Gastrocnemius medialis (tissue), 4 donors: Measurements from ENCODE around the gene TRIM15.

Experiments
- POLR2A ChIP-seq, 2 donors: fragments of 450-650 bp; IDR thresholded peaks; one replicate each; pipeline ENCODE4 v1.6.1; 2017; ENCODE audit warnings: antibody characterized with exemption in 2 of 2, mild to moderate bottlenecking in 2 of 2, moderate library complexity in 2 of 2
- TF ChIP-seq, protein P1 (sequence below), 5 experiments: fragments of 450-650 bp in 3 of 5; fragments of 200-600 bp in 2 of 5; sonication (generic) in 2 of 5; IDR thresholded peaks in 4 of 5; conservative IDR thresholded peaks in 1 of 5; 1 replicate in 4 of 5; 2 replicates in 1 of 5; pipeline ENCODE4 v1.5.1; 2016 to 2019; ENCODE audit warnings: antibody characterized with exemption in 5 of 5, mild to moderate bottlenecking in 3 of 5, moderate library complexity in 3 of 5

DNA sequence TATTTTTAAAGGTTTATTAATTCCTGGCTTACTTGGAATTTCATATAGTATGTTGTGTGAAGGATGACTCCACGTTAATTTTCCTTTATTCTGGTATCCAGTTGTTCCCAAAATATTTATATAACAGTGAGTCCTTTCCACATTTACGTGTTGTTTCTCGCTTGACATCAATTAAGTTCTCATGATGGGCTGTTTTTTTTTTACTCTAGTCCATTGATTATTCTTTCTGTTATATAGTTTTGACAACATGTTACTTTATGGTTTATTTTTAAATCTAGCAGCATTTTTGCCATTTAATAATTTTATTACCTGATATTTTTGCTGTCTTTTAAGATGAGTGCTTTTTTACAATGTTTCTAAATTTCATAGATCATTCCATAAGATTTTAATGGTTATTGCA lies 20.7 kb upstream of the TRIM15 start:
- TF ChIP-seq, protein P1, sequence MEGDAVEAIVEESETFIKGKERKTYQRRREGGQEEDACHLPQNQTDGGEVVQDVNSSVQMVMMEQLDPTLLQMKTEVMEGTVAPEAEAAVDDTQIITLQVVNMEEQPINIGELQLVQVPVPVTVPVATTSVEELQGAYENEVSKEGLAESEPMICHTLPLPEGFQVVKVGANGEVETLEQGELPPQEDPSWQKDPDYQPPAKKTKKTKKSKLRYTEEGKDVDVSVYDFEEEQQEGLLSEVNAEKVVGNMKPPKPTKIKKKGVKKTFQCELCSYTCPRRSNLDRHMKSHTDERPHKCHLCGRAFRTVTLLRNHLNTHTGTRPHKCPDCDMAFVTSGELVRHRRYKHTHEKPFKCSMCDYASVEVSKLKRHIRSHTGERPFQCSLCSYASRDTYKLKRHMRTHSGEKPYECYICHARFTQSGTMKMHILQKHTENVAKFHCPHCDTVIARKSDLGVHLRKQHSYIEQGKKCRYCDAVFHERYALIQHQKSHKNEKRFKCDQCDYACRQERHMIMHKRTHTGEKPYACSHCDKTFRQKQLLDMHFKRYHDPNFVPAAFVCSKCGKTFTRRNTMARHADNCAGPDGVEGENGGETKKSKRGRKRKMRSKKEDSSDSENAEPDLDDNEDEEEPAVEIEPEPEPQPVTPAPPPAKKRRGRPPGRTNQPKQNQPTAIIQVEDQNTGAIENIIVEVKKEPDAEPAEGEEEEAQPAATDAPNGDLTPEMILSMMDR (IDR thresholded peaks at IDR 0.05 in 4 of 5, conservative IDR thresholded peaks at IDR 0.05 in 1 of 5): no peak
- TF ChIP-seq POLR2A (IDR thresholded peaks at IDR 0.05): no peak
